ENCODE measurements around the gene UBR3. TPM values are rescaled to one million over a fixed set of nuclear protein-coding genes. Genes with fewer than 3 reads are reported as not detected.
"Not testable (repeated sequence)": the region's sequence is repeated elsewhere in the genome, so short reads cannot be mapped to it uniquely, and the experiment has no call there.

Gene UBR3
- total RNA-seq, 1 donor from 2014 or later: 29.5 TPM

GRCh38 chr2:169818241-169818640 is 9.0 kb upstream of the UBR3 start:
- no peak for DNase-seq (ENCODE audit: low read depth, low spot score)
- peaks cover 6% of the 10 kb centered on the region for H3K9me3 Mint-ChIP-seq
- no peak overlapping the region for H3K4me3 Mint-ChIP-seq
- H3K27ac Mint-ChIP-seq (ENCODE audit: unreplicated experiment): no peak overlapping the region
- no peaks in the 10 kb centered on the region for H3K27me3 Mint-ChIP-seq (ENCODE audit: low read depth)
- H3K4me1 Mint-ChIP-seq: peaks cover 13% of the 10 kb centered on the region
- TF ChIP-seq, protein P1, sequence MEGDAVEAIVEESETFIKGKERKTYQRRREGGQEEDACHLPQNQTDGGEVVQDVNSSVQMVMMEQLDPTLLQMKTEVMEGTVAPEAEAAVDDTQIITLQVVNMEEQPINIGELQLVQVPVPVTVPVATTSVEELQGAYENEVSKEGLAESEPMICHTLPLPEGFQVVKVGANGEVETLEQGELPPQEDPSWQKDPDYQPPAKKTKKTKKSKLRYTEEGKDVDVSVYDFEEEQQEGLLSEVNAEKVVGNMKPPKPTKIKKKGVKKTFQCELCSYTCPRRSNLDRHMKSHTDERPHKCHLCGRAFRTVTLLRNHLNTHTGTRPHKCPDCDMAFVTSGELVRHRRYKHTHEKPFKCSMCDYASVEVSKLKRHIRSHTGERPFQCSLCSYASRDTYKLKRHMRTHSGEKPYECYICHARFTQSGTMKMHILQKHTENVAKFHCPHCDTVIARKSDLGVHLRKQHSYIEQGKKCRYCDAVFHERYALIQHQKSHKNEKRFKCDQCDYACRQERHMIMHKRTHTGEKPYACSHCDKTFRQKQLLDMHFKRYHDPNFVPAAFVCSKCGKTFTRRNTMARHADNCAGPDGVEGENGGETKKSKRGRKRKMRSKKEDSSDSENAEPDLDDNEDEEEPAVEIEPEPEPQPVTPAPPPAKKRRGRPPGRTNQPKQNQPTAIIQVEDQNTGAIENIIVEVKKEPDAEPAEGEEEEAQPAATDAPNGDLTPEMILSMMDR (conservative IDR thresholded peaks at IDR 0.05): no peak
- peaks cover 25% of the 10 kb centered on the region for H3K36me3 Mint-ChIP-seq (ENCODE audit: low read depth)

DNA sequence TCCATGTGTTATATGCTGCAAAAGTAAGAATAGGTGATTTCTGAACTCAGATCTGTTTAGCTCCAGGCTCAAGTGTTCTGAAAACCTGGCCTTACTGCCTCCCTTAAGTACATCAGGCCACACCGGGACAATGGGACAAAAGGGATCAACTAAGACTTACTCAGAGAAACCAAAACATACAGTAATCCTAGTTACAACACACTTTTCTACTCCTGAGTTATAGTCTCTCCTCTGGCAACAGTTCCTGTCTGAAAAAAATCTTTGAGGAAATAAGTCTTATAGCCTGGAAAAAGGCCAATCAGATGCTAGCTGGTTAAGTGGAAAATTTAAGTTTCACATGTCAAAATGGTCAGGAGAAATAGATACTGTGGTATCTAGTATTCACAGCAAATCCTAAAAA is 8.1 kb upstream of the UBR3 start:
- H3K4me3 Mint-ChIP-seq: no peak overlapping the region
- peaks cover 6% of the 10 kb centered on the region for H3K9me3 Mint-ChIP-seq
- H3K4me1 Mint-ChIP-seq: peaks cover 20% of the 10 kb centered on the region
- H3K27ac Mint-ChIP-seq (ENCODE audit: unreplicated experiment): peak overlapping the region; percentile 73
- no peaks in the 10 kb centered on the region for H3K27me3 Mint-ChIP-seq (ENCODE audit: low read depth)
- TF ChIP-seq, protein P1 (conservative IDR thresholded peaks at IDR 0.05): no peak
- peaks cover 25% of the 10 kb centered on the region for H3K36me3 Mint-ChIP-seq (ENCODE audit: low read depth)
- DNase-seq (ENCODE audit: low read depth, low spot score): no peak

DNA sequence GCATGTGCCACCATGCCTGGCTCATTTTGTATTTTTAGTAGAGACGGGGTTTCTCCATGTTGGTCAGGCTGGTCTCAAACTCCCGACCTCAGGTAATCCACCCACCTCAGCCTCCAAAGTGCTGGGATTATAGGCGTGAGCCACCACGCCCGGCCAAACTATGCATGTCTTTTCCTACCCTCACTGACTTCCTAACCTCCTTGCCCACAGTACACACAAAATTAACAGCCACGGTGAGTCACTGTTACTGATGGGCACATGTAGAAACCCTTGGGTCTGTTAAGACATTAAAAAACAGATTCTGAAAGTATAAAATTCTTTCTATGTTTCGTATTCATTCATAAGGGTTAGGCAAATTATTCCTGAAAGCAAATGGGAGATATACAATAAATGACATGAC is 7.2 kb upstream of the UBR3 start:
- Mint-ChIP-seq H3K4me1 (peaks cover 26% of the 10 kb centered on the region), H3K36me3 (ENCODE audit: low read depth) (peaks cover 25% of the 10 kb centered on the region)
- H3K4me3 Mint-ChIP-seq; H3K27ac Mint-ChIP-seq (ENCODE audit: unreplicated experiment); DNase-seq (ENCODE audit: low read depth, low spot score); H3K27me3 Mint-ChIP-seq (ENCODE audit: low read depth); H3K9me3 Mint-ChIP-seq: not testable (repeated sequence)

DNA sequence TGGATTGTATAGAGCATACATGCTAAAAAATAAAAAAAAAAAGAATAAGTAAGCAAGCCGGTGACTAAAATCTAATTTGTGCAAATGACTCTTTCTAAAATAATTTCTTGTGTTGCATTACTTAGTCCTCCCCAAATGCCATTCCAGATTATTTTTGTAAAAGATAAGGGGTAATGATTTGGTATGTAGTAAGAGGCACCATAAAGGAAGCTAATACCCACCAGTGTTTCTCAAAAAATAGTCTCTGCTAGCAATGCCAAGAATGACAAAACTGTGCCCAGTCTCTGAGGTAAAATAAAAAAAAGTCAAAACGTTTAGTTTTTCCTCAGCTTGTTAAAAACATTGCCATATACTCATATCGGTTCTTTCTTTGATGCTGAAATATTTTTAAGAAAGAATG is 5.2 kb upstream of the UBR3 start:
- Mint-ChIP-seq H3K27ac (ENCODE audit: unreplicated experiment) (no peak overlapping the region), H3K9me3 (peaks cover 5% of the 10 kb centered on the region), H3K36me3 (ENCODE audit: low read depth) (peaks cover 12% of the 10 kb centered on the region), H3K27me3 (ENCODE audit: low read depth) (no peaks in the 10 kb centered on the region), H3K4me1 (peaks cover 32% of the 10 kb centered on the region), H3K4me3 (peak overlapping the region; percentile 76)
- DNase-seq (ENCODE audit: low read depth, low spot score): no peak
- TF ChIP-seq, protein P1 (conservative IDR thresholded peaks at IDR 0.05): no peak

- Mint-ChIP-seq H3K4me1 (peaks cover 35% of the 10 kb centered on the region), H3K27ac (ENCODE audit: unreplicated experiment) (no peak overlapping the region)
- TF ChIP-seq, protein P1 (conservative IDR thresholded peaks at IDR 0.05): no peak
Measured at GRCh38 chr2:169822785-169823392, 4.4 kb upstream of the UBR3 start.

DNA sequence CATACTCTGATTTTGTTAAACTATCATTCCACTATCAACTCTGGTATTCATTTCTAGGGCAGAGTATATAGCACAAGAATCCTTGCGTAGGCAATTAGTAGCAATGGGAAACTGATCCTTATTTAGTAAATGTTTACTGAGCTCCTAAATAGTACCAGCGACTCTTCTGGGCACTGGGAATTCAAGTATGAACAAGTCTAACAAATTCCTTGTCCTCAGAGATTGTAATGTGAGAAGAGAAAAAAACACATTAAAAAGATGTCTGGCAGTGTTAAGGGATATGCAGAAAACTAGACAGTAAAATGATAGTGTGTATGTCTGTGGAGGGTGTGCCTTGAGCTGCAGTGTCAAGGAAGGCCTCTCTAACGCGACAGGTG is 3.3 kb upstream of the UBR3 start:
- H3K36me3 Mint-ChIP-seq (ENCODE audit: low read depth): peaks cover 5% of the 10 kb centered on the region
- H3K27me3 Mint-ChIP-seq (ENCODE audit: low read depth): no peaks in the 10 kb centered on the region
- H3K4me3 Mint-ChIP-seq: peak overlapping the region; percentile 90
- H3K4me1 Mint-ChIP-seq: peaks cover 44% of the 10 kb centered on the region
- TF ChIP-seq, protein P1 (conservative IDR thresholded peaks at IDR 0.05): no peak
- no peak overlapping the region for H3K27ac Mint-ChIP-seq (ENCODE audit: unreplicated experiment)
- no peak for DNase-seq (ENCODE audit: low read depth, low spot score)
- no peaks in the 10 kb centered on the region for H3K9me3 Mint-ChIP-seq

More at GRCh38 chr2:169822785-169823392, 4.4 kb upstream of the UBR3 start:
- Mint-ChIP-seq H3K4me3 (peak overlapping the region; percentile 76), H3K9me3 (no peaks in the 10 kb centered on the region), H3K27me3 (ENCODE audit: low read depth) (no peaks in the 10 kb centered on the region), H3K36me3 (ENCODE audit: low read depth) (peaks cover 5% of the 10 kb centered on the region)
- DNase-seq (ENCODE audit: low read depth, low spot score): no peak
